ENCODE results near the gene TRABD2A. TPM values are rescaled to one million over a fixed set of nuclear protein-coding genes. Genes with fewer than 3 reads are reported as not detected.

Gene TRABD2A
- total and polyA plus RNA-seq, 2 of the 13 experiments (the other 11 are each of a cell fraction or from before 2014, with no cell fraction given): 0.15 TPM; not detected in 1

GRCh38 chr2:84880645-84881521 lies at the start of gene TRABD2A (continued):
- no peak for TF ChIP-seq PRMT3 (CRISPR knock-in tag; IDR thresholded peaks at IDR 0.05; ENCODE audit: borderline replicate concordance, low read depth)
- TF ChIP-seq ZNF737 (CRISPR knock-in tag; IDR thresholded peaks at IDR 0.05; ENCODE audit: borderline replicate concordance): no peak
- no peak for TF ChIP-seq SPEN (CRISPR knock-in tag; IDR thresholded peaks at IDR 0.05; ENCODE audit: low read depth)
- no peak for TF ChIP-seq GMEB1 (CRISPR knock-in tag; IDR thresholded peaks at IDR 0.05; ENCODE audit: borderline replicate concordance)
- no peak for TF ChIP-seq ZNF276 (CRISPR knock-in tag; IDR thresholded peaks at IDR 0.05; ENCODE audit: low read depth)
- no peak for TF ChIP-seq CSRNP2 (CRISPR knock-in tag; conservative IDR thresholded peaks at IDR 0.05; ENCODE audit: low read depth)
- no peak for TF ChIP-seq MAZ (IDR thresholded peaks at IDR 0.05; ENCODE audit: borderline replicate concordance, low read depth, low read length)
- TF ChIP-seq MAZ (CRISPR knock-in tag; IDR thresholded peaks at IDR 0.05; ENCODE audit: low read depth): no peak
- TF ChIP-seq KLF13 (CRISPR knock-in tag; IDR thresholded peaks at IDR 0.05): no peak
- no peak for TF ChIP-seq PRPF4 (IDR thresholded peaks at IDR 0.05; ENCODE audit: low read depth, low read length, poor library complexity, severe bottlenecking)
- TF ChIP-seq HDAC6 (IDR thresholded peaks at IDR 0.05; ENCODE audit: low read depth, low read length): no peak
- TF ChIP-seq MYNN (CRISPR knock-in tag; IDR thresholded peaks at IDR 0.05; ENCODE audit: low read depth): no peak
- no peak for TF ChIP-seq SAP130 (CRISPR knock-in tag; IDR thresholded peaks at IDR 0.05; ENCODE audit: low read depth)
- TF ChIP-seq ZMYM3 (CRISPR knock-in tag; IDR thresholded peaks at IDR 0.05): no peak
- no peak for TF ChIP-seq MAFG (CRISPR knock-in tag; IDR thresholded peaks at IDR 0.05)
- no peak for TF ChIP-seq ZNF367 (CRISPR knock-in tag; IDR thresholded peaks at IDR 0.05; ENCODE audit: borderline replicate concordance)
- TF ChIP-seq HMGXB4 (CRISPR knock-in tag; IDR thresholded peaks at IDR 0.05; ENCODE audit: borderline replicate concordance in 1 of 2, low read depth in 1 of 2): no peak
- no peak for TF ChIP-seq MYC (CRISPR knock-in tag; IDR thresholded peaks at IDR 0.05; ENCODE audit: borderline replicate concordance)
- TF ChIP-seq ZNF562 (CRISPR knock-in tag; IDR thresholded peaks at IDR 0.05; ENCODE audit: borderline replicate concordance): no peak
- TF ChIP-seq MTERF4 (CRISPR knock-in tag; IDR thresholded peaks at IDR 0.05): no peak
